ENCODE measurements around the gene NFE2L3.

NFE2L3 gene

DNA sequence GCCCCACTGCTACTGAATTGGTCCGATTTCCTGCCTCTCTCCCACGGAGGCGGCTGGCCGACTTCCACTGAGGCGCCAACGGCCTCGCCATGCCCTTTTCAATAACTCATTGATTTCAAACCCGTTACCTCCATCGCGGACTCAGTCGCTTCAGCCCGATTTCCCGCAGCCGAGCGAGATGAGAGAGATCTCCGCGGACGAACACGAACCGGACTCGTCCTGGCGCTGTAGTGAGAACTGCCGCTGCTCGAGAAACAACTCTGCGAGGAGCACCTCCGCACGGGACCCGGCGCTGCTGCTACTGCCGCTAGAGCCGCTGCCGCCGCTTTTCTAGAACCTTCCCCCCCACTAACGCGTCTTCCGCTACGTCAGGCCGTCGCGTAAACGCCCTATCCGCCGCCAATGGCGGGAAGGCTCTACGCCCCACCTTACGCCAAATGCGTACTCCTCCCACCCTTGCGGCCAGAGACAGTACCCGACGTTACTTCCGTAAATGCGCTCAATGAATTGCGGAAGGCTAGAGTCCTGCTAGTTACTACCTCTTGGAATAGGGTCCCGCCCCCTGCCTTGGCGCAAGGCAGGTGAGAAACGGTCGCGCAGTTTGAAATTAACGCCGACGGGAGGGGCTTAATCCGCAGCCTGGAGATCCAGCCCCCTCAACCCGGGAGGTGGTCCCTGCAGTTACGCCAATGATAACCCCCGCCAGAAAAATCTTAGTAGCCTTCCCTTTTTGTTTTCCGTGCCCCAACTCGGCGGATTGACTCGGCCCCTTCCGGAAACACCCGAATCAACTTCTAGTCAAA is 48.6 kb downstream of the NFE2L3 start, which contains the start of gene HNRNPA2B1:
HNRNPA2B1 (minus strand) TSS at position 303 of the 803 bp plus-strand sequence; CDS start at position 134, 169 bp downstream.
- DNase-seq (ENCODE audit: low spot score): peak; percentile 98

DNA sequence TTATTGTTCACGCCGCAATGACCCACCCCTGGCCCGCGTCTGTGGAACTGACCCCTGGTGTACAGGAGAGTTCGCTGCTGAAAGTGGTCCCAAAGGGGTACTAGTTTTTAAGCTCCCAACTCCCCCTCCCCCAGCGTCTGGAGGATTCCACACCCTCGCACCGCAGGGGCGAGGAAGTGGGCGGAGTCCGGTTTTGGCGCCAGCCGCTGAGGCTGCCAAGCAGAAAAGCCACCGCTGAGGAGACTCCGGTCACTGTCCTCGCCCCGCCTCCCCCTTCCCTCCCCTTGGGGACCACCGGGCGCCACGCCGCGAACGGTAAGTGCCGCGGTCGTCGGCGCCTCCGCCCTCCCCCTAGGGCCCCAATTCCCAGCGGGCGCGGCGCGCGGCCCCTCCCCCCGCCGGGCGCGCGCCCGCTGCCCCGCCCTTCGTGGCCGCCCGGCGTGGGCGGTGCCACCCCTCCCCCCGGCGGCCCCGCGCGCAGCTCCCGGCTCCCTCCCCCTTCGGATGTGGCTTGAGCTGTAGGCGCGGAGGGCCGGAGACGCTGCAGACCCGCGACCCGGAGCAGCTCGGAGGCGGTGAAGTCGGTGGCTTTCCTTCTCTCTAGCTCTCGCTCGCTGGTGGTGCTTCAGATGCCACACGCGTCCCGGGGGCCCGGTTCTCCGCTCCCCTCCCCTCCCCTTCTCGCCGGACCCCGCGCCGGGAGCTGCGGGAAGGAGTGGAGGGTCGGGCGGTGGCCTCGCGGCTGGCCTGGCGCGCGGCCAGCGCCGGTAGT is 49.4 kb downstream of the NFE2L3 start, which contains the start of gene CBX3:
CBX3 (plus strand) TSS at position 499 of the 772 bp plus-strand sequence. CDS start 1,254 bp downstream, outside the sequence.
- peak; percentile 82 for DNase-seq (ENCODE audit: low spot score)

DNA sequence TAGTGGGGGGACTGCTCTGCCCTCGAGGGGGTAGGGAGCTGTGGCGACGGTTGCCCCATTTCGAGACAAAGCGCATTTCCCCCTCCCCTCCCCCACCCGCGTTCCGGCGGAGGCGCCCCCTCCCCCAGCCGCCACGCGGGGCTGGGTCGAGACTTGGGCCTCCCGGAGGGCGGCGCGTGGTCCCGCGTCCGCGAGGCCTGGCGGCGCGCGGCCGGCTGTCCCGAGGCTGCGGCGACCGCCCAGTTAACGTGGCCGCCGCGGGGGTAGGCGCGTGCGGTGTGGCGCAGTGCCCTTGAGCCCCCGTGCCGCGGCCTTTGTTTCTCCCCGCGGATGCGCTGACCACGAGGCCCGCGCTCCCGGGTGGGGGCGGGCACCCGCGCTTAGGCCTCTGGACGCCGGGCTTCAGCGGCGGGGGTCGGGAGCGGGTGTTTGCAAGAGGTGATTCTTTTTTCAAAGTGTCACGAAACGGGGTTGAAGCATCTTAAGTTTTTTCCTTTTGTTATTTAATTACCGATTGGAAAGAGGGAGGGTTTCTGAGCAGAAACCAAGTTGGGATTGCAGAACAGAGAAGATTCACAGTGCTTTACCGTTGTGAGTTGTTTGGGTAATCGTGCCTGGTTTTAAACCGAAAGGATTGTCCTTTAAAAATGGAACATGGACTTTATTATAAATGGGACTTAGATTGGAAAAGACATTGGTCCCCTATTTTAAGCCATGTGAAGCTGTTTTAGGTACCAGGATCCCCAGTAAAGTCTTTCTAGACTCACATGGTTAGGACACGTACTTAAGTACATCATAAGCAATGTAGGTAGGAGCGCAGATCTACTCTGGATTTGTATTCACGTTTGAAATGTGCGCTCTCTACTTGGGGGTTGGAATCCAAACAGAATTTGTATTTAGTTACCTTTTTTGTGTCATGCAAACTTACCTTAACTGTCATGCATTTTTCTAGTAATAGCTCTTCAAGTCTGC is 50.3 kb downstream of the NFE2L3 start:
- DNase-seq (ENCODE audit: low spot score): peak; percentile 52

DNA sequence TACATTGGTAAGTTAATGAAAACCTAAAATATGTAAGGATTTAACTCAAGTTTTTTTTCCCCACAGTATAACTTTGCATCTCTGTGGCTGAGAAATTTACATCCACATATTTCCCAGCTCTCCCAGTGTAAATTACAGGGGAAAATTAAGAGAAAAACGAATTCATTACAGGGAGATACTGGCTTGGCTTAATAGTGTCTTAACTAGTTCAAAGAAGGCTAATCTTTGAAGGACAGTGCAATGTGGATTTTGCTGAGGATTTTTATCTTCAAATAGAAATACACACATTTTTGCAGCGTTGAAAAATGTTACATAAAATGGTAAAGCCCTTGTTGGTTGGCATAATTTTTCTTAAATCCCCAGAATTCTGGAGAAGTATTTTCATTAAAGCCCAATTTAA is 51.0 kb downstream of the NFE2L3 start:
- no peak for DNase-seq (ENCODE audit: low spot score)

DNA sequence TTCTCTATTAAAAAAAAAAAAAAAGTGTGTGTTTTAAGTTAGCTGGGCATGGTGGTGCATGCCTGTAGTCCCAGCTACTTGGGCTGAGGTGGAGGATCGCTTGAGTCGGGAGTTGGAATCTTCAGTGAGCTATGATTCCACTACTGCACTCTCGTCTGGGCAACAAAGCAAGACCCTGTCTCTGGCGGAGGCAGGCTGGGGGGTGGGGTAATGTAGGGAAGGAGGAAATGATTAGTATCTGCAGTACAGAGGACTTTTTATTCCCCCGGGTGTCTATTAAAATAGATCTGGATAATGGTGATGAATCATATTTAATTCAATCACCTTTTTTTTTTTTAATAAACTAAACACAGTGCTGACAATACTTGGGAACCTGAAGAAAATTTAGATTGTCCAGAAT is 56.0 kb downstream of the NFE2L3 start:
- no peak for DNase-seq (ENCODE audit: low spot score)

DNA sequence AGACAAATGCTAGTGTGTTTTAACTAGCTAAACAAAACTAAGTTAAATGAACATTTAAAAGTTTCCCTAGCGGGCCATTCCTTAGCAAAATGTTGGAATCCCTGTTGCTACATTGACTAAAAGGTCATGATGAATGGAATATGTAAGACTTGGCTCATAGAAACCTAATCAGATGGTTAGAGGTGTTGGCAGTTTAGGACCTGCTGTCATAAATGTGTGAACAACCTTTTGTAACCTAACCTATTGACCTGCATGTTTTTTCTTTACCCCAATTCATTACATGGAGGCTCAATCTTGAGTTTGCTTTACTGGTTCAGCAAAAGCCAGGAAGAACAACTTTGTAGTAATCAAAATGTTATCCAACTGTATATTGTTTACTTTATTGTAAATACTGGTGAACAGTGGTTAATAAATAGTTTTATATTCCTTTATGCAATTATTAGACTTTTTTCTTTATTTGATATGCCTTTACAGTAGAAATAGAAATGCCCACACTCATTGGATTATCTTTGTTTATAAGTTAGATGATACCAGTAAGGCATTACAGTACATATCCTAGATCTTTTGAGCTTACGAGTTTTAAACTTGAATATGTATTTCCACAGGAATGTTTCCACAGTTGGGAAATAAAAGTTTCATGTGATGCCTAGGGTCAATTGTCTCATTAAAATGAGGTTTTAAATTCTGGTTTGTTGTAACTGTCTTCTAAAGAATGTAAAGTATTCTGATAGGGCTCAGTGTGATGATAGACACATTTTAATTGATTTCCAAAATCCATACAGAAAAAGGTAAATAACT is 61.1 kb downstream of the NFE2L3 start:
- DNase-seq (ENCODE audit: low spot score): no peak

DNA sequence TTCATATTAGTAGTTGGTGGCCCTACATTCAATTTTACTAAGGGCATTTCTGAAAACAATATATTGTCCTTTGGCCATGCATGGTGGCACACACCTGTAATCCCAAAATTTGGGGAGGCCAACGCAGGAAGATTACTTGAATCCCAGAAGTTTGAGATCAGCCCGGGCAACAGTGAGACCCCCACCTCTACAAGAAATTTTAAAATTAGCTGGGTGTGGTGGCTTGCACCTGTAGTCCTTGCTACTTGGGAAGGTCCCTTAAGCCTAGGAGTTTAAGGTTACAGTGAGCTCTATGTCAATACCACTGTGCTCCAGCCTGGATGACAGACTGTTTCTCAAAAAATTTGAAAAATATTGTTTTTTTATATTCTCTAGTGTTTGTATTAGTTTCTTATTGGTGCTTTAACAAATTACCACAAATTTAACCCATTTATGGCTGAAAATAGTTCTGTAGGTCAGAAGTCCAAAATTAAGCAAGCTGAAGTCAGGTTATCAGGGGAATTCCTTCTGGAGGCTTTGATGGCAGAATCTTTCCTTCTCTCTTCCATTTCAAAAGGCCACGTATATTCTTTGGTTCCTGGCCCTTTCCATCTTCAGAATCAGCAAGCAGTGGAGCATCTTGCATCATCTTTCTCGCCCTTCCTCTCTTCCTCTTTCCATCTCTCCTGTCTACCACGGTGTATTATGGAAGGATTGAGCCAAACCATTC is 62.0 kb downstream of the NFE2L3 start:
- no peak for DNase-seq (ENCODE audit: low spot score)

DNA sequence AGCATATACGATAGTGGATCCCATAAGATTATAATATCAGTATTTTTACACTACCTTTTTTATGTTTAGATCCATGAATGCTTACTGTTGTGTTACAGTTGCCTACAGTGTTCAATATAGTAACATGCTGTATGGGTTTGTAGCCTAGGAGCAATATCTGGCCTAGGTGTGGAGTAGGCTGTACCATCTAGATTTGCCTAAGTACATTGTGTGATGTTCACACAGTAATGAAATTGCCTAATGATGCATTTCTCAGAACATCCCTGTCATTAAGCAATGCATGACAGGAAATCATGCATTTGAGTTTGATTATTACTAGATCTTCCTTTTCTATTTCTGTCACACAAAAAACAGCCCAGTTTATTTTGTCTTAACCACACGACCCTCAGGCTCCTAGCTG is 64.1 kb downstream of the NFE2L3 start:
- no peak for DNase-seq (ENCODE audit: low spot score)

DNA sequence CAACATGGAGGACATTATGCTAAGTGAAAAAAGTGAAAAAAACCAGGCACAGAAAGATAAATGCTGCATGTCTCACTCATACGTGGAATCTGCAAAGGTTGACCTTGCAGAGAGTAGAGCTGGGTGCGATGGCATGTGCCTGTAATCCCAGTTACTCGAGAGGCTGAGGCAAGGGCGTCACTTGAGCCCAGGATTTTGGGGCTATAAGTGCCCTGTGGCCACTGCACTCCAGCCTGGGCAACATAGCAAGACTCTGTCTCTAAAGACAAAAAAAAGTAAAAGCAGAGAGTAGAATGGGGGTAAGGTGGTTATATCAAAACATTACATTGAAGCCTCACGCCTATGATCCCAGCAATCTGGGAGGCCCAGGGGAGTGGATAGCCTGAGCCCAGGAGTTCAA is 72.4 kb downstream of the NFE2L3 start:
- no peak for DNase-seq (ENCODE audit: low spot score)

DNA sequence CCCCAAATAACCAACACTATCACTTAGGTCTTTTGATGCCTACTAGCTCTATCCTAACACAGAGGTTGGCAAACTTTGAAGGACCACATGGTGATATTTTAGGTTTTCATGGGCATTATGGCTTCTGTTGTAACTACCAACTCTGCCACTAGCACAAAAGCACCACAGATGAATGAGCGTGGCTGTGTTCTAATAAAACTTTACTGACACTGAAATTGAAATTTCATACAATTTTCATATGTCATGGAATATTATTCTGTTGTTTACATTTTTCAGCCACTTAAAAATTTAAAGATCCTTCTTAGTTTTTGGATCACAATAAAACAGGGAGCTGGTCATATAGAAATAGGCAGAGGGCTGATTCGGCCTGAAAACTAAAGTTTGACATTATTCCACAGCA is 76.0 kb downstream of the NFE2L3 start:
- no peak for DNase-seq (ENCODE audit: low spot score)

DNA sequence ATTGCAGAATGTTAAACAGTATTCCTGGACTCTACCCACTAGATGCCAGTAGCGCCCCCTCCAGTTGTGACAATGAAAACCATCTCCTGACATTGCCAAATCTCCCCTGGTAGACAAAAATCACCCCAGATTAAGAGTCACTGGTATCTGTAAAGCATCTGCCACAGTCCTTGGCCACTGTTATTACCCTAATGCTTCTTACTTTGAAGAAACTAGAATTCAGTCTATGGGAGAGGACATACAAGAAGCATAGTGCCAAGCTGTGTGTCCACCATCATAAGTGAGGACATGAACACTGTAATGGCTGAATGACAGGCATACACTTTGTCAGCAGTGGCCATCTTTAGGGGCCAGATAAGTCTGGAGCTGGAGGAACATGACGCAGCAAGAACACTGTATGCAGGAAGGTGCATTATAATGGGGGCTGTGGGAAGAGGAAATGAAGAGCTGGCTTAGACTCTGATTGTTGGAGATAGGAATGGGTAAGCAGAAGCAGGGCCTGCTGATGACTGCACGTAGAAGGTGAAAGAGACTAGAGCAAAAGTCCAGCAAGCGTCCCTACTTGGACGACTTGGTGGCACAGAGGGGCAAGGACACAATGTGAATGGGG is 82.0 kb downstream of the NFE2L3 start:
- no peak for DNase-seq (ENCODE audit: low spot score)
